Liver (tissue), 9 donors: ENCODE data around the gene CDH26. TPM values are rescaled to one million over a fixed set of nuclear protein-coding genes. Genes with fewer than 3 reads are reported as not detected.

Experiments
- DNase-seq: peaks from one replicate; pipeline ENCODE4 v3.0.0-alpha.2; 2017; ENCODE audit warnings: low spot score
- H3K27ac ChIP-seq, 2 donors: one replicate each; pipeline ENCODE4 v1.7.0; 2013; ENCODE audit warnings: inconsistent platforms in 2 of 2, low read length in 2 of 2, control low read depth in 1 of 2, low read depth in 1 of 2, mild to moderate bottlenecking in 1 of 2
- H3K27me3 ChIP-seq, 4 donors: one replicate each; pipeline versions ENCODE4 v1.6.1 to v1.7.0; 2013; ENCODE audit warnings: low read length in 3 of 4, inconsistent platforms in 1 of 4, mild to moderate bottlenecking in 1 of 4, moderate library complexity in 1 of 4; ENCODE audit not compliant: control insufficient read depth in 4 of 4, insufficient read depth in 4 of 4
- H3K36me3 ChIP-seq, 4 donors: one replicate each; pipeline versions ENCODE4 v1.6.1 to v1.7.0; 2013; ENCODE audit warnings: low read length in 3 of 4, mild to moderate bottlenecking in 3 of 4, low read depth in 1 of 4, moderate library complexity in 1 of 4; ENCODE audit not compliant: control insufficient read depth in 4 of 4, insufficient read depth in 3 of 4
- H3K4me1 ChIP-seq, 4 donors: one replicate each; pipeline versions ENCODE4 v1.6.1 to v1.7.0; 2013; ENCODE audit warnings: low read length in 3 of 4, mild to moderate bottlenecking in 3 of 4, moderate library complexity in 1 of 4; ENCODE audit not compliant: control insufficient read depth in 4 of 4, insufficient read depth in 4 of 4
- H3K4me3 ChIP-seq, 3 donors: one replicate each; pipeline versions ENCODE4 v1.6.1 to v1.7.0; 2013; ENCODE audit warnings: low read length in 3 of 3, control low read depth in 1 of 3, low read depth in 1 of 3, mild to moderate bottlenecking in 1 of 3
- H3K9ac ChIP-seq, 2 donors: one replicate each; pipeline ENCODE4 v1.7.0; 2013; ENCODE audit warnings: low read length in 2 of 2, mild to moderate bottlenecking in 2 of 2, moderate library complexity in 2 of 2, control low read depth in 1 of 2, low read depth in 1 of 2
- H3K9me3 ChIP-seq, 4 donors: one replicate each; pipeline versions ENCODE4 v1.6.1 to v1.7.0; 2013; ENCODE audit warnings: low read length in 3 of 4; ENCODE audit not compliant: control insufficient read depth in 4 of 4
- ATF3 ChIP-seq: IDR thresholded peaks from 2 replicates; pipeline ENCODE4 v1.6.1; 2016; ENCODE audit warnings: antibody characterized with exemption
- EGR1 ChIP-seq, 2 donors: IDR thresholded peaks; 2 replicates each; pipeline ENCODE4 v1.6.1; 2016 to 2018; ENCODE audit warnings: antibody characterized with exemption in 2 of 2, low read depth in 2 of 2
- FOXA1 ChIP-seq: IDR thresholded peaks from 2 replicates; pipeline ENCODE4 v1.6.1; 2016; ENCODE audit warnings: antibody characterized with exemption
- FOXA2 ChIP-seq: IDR thresholded peaks from 2 replicates; pipeline ENCODE4 v1.6.1; 2016; ENCODE audit warnings: antibody characterized with exemption
- GABPA ChIP-seq, 2 donors: IDR thresholded peaks in 1 of 2; conservative IDR thresholded peaks in 1 of 2; 2 replicates each; pipeline ENCODE4 v1.6.1; 2016; ENCODE audit warnings: antibody characterized with exemption in 2 of 2, mild to moderate bottlenecking in 1 of 2, moderate library complexity in 1 of 2
- HNF4A ChIP-seq, 2 donors: conservative IDR thresholded peaks; 2 replicates each; pipeline ENCODE4 v1.6.1; 2016; ENCODE audit warnings: antibody characterized with exemption in 2 of 2, mild to moderate bottlenecking in 2 of 2
- HNF4G ChIP-seq: IDR thresholded peaks from 2 replicates; pipeline ENCODE4 v1.6.1; 2016; ENCODE audit warnings: antibody characterized with exemption
- JUND ChIP-seq, 2 donors: IDR thresholded peaks; 2 replicates each; pipeline ENCODE4 v1.6.1; 2016; ENCODE audit warnings: antibody characterized with exemption in 2 of 2
- NR2F2 ChIP-seq: IDR thresholded peaks from 2 replicates; pipeline ENCODE4 v1.6.1; 2016; ENCODE audit warnings: antibody characterized with exemption
- RAD21 ChIP-seq, 2 donors: IDR thresholded peaks; 2 replicates each; pipeline ENCODE4 v1.6.1; 2016; ENCODE audit warnings: antibody characterized with exemption in 2 of 2, mild to moderate bottlenecking in 2 of 2
- RXRA ChIP-seq, 2 donors: IDR thresholded peaks; 2 replicates each; pipeline ENCODE4 v1.6.1; 2017 to 2018; ENCODE audit warnings: antibody characterized with exemption in 2 of 2, mild to moderate bottlenecking in 1 of 2
- SP1 ChIP-seq: IDR thresholded peaks from 2 replicates; pipeline ENCODE4 v1.6.1; 2018; ENCODE audit warnings: antibody characterized with exemption, mild to moderate bottlenecking
- TAF1 ChIP-seq: conservative IDR thresholded peaks from 2 replicates; pipeline ENCODE4 v1.6.1; 2016; ENCODE audit warnings: antibody characterized with exemption, mild to moderate bottlenecking
- YY1 ChIP-seq: IDR thresholded peaks from 2 replicates; pipeline ENCODE4 v1.6.1; 2016; ENCODE audit warnings: antibody characterized with exemption, mild to moderate bottlenecking
- WGBS: extraction: QIAGEN DNeasy Blood & Tissue Kit; methylation state at CpG from one replicate; pipeline ENCODE4 v1.1.7; 2013; 5-methylcytosine and 5-hydroxymethylcytosine counted together
- polyA plus RNA-seq, 2 donors: library from polyadenylated mRNA; stranded (reverse) in 1 of 2; unstranded in 1 of 2; fragments of 200-250 nt in 1 of 2; fragments of >200 nt in 1 of 2; fragmentation: Nextera tagmentation in 1 of 2; extraction: Ambion mirVana in 1 of 2; gene quantifications; one replicate each; pipeline versions ENCODE4 v1.2.1 to v1.2.3, GENCODE V29; 2013 to 2015
- total RNA-seq, 2 donors: library from RNA; depleted of rRNA; stranded (reverse); fragments of >200 nt; gene quantifications; one replicate each; pipeline ENCODE4 v1.2.3, GENCODE V29; 2014
- TF ChIP-seq, protein P1 (sequence below): IDR thresholded peaks from 2 replicates; pipeline ENCODE4 v1.6.1; 2016; ENCODE audit warnings: antibody characterized with exemption
- TF ChIP-seq, protein P2 (sequence below): fragments of 150-350 bp; IDR thresholded peaks from 2 replicates; pipeline ENCODE4 v1.5.1; 2017; ENCODE audit warnings: improper control_type of control experiment, low read depth, low read length; ENCODE audit not compliant: missing input control
- TF ChIP-seq, protein P3 (sequence below): IDR thresholded peaks from 2 replicates; pipeline ENCODE4 v1.6.1; 2016; ENCODE audit warnings: antibody characterized with exemption
- donor health status: healthy.
- donor health status: healthy.
- donor health status: healthy.
- donor health status: healthy.
- donor health status: healthy.

CDH26 gene
- total and polyA plus RNA-seq, 4 donors, result 0.03 to 0.70 (median 0.43) TPM

- WGBS, result 52% methylated on average over 4 of the region's 4 CpGs
- peaks cover 0 to 9% (median 0%) of the 10 kb centered on the region in 4 donors for H3K27me3 ChIP-seq
- peak overlapping the region in 1 of 2 donors; percentile 39 for H3K27ac ChIP-seq
- TF ChIP-seq YY1, result no peak
- no peak for TF ChIP-seq JUND (IDR thresholded peaks at IDR 0.05)
- no peak for DNase-seq
- no peaks in the 10 kb centered on the region for H3K9me3 ChIP-seq
- H3K4me3 ChIP-seq, result no peak overlapping the region
- H3K36me3 ChIP-seq, result no peaks in the 10 kb centered on the region
- no peak overlapping the region for H3K9ac ChIP-seq
- no peaks in the 10 kb centered on the region for H3K4me1 ChIP-seq
Measured at GRCh38 chr20:60046011-60046413, 87.8 kb downstream of the CDH26 start.

DNA sequence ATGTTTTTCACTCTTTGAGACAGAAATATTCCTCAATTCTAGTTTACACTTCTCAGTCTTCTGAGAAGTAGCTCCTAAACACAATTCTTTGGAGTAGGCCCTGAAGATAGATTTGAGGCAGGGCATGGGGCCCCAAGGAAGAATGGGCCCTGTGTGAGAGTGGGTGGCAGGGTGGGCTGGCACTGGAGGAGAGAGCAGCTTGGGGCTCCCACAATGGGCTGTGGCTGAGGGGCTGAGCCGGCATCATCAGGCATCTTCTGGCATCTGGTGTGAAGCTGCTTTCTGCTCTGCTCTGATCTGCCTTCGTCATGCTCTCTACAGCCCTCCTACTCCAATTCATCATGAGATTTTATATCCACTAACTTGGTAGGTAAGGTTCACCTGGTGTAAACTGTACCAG lies 88.2 kb downstream of the CDH26 start:
- 93% methylated on average over 2 of the region's 2 CpGs for WGBS
- no peak overlapping the region for H3K4me3 ChIP-seq
- no peak overlapping the region for H3K9ac ChIP-seq
- H3K36me3 ChIP-seq, result no peaks in the 10 kb centered on the region
- peak overlapping the region; percentile 16 to 39 for H3K27ac ChIP-seq
- H3K9me3 ChIP-seq, result no peaks in the 10 kb centered on the region
- DNase-seq, result no peak
- no peaks in the 10 kb centered on the region for H3K4me1 ChIP-seq
- TF ChIP-seq NR2F2 (no peak), HNF4A (conservative IDR thresholded peaks at IDR 0.05) (no peak), EGR1 (IDR thresholded peaks at IDR 0.05; ENCODE audit: low read depth in 2 of 2) (no peak), ATF3 (no peak), SP1 (no peak), FOXA2 (no peak), GABPA (IDR thresholded peaks at IDR 0.05 in 1 of 2, conservative IDR thresholded peaks at IDR 0.05 in 1 of 2) (no peak), FOXA1 (no peak), YY1 (no peak), TAF1 (no peak), JUND (IDR thresholded peaks at IDR 0.05) (no peak), HNF4G (no peak)
- TF ChIP-seq, protein P1, sequence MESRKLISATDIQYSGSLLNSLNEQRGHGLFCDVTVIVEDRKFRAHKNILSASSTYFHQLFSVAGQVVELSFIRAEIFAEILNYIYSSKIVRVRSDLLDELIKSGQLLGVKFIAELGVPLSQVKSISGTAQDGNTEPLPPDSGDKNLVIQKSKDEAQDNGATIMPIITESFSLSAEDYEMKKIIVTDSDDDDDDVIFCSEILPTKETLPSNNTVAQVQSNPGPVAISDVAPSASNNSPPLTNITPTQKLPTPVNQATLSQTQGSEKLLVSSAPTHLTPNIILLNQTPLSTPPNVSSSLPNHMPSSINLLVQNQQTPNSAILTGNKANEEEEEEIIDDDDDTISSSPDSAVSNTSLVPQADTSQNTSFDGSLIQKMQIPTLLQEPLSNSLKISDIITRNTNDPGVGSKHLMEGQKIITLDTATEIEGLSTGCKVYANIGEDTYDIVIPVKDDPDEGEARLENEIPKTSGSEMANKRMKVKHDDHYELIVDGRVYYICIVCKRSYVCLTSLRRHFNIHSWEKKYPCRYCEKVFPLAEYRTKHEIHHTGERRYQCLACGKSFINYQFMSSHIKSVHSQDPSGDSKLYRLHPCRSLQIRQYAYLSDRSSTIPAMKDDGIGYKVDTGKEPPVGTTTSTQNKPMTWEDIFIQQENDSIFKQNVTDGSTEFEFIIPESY, result no peak
- H3K27me3 ChIP-seq, result peaks cover 0 to 11% (median 0%) of the 10 kb centered on the region in 4 donors

GRCh38 chr20:60046860-60047259 lies 88.6 kb downstream of the CDH26 start:
- no peak for DNase-seq
- H3K9me3 ChIP-seq, result no peaks in the 10 kb centered on the region
- no peaks in the 10 kb centered on the region for H3K36me3 ChIP-seq
- peak overlapping the region in 1 of 2 donors; percentile 16 for H3K27ac ChIP-seq
- WGBS, result 87% methylated on average over 8 of the region's 8 CpGs
- H3K4me3 ChIP-seq, result no peak overlapping the region
- no peak overlapping the region for H3K9ac ChIP-seq
- H3K27me3 ChIP-seq, result peaks cover 0 to 14% (median 0%) of the 10 kb centered on the region in 4 donors
- no peaks in the 10 kb centered on the region for H3K4me1 ChIP-seq
- TF ChIP-seq, protein P2, sequence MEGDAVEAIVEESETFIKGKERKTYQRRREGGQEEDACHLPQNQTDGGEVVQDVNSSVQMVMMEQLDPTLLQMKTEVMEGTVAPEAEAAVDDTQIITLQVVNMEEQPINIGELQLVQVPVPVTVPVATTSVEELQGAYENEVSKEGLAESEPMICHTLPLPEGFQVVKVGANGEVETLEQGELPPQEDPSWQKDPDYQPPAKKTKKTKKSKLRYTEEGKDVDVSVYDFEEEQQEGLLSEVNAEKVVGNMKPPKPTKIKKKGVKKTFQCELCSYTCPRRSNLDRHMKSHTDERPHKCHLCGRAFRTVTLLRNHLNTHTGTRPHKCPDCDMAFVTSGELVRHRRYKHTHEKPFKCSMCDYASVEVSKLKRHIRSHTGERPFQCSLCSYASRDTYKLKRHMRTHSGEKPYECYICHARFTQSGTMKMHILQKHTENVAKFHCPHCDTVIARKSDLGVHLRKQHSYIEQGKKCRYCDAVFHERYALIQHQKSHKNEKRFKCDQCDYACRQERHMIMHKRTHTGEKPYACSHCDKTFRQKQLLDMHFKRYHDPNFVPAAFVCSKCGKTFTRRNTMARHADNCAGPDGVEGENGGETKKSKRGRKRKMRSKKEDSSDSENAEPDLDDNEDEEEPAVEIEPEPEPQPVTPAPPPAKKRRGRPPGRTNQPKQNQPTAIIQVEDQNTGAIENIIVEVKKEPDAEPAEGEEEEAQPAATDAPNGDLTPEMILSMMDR, result no peak
- TF ChIP-seq JUND (IDR thresholded peaks at IDR 0.05), result no peak
- no peak for TF ChIP-seq RXRA (IDR thresholded peaks at IDR 0.05)
- TF ChIP-seq YY1, result no peak
- TF ChIP-seq RAD21 (IDR thresholded peaks at IDR 0.05), result no peak
- no peak for TF ChIP-seq FOXA2
- no peak for TF ChIP-seq TAF1
- TF ChIP-seq GABPA (IDR thresholded peaks at IDR 0.05 in 1 of 2, conservative IDR thresholded peaks at IDR 0.05 in 1 of 2), result no peak
- TF ChIP-seq HNF4A (conservative IDR thresholded peaks at IDR 0.05), result no peak
- TF ChIP-seq, protein P1, result no peak
- TF ChIP-seq SP1, result no peak
- no peak for TF ChIP-seq ATF3
- TF ChIP-seq, protein P3, sequence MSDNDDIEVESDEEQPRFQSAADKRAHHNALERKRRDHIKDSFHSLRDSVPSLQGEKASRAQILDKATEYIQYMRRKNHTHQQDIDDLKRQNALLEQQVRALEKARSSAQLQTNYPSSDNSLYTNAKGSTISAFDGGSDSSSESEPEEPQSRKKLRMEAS, result no peak
- no peak for TF ChIP-seq NR2F2
- no peak for TF ChIP-seq FOXA1
- no peak for TF ChIP-seq HNF4G
